ENCODE results near the gene RHOU.

- no peak for TF ChIP-seq GATA2 (IDR thresholded peaks at IDR 0.05; ENCODE audit: low read depth, low read length)
- TF ChIP-seq GATA3 (IDR thresholded peaks at IDR 0.05; ENCODE audit: low read depth, low read length): no peak
These were observed 5.5 kb downstream of the RHOU start for GRCh38 chr1:228740543-228741317.

All from SH-SY5Y (cell line).